Measurements from ENCODE around the gene ZDHHC19. TPM values are rescaled to one million over a fixed set of nuclear protein-coding genes. Genes with fewer than 3 reads are reported as not detected.

Gene ZDHHC19
- total RNA-seq, 4 donors from 2014 or later, result not detected

GRCh38 chr3:196177967-196178366, 33.2 kb downstream of the ZDHHC19 start:
- in situ Hi-C loops (cut with MboI; ENCODE audit: low sequenced_read_pairs in 4 of 4) (no loop called here), intact Hi-C loops (cut with DNase I; ENCODE audit: low total_unique reads) (loop anchor here (5.0 kb wide), 1 partner anchor 61 kb away; no protein-coding TSS in a partner anchor)
- H3K36me3 ChIP-seq, result no peaks in the 10 kb centered on the region
- ATAC-seq (no peak), DNase-seq (no peak)
- peaks cover 20 to 28% of the 10 kb centered on the region in 2 donors for H3K4me1 ChIP-seq
- TF ChIP-seq POLR2A (IDR thresholded peaks at IDR 0.05) (no peak), CTCF (IDR thresholded peaks at IDR 0.05 in 4 of 5, conservative IDR thresholded peaks at IDR 0.05 in 1 of 5) (no peak)
- H3K9me3 ChIP-seq, result no peaks in the 10 kb centered on the region
- no peak overlapping the region for H3K27ac ChIP-seq
- H3K27me3 ChIP-seq, result no peaks in the 10 kb centered on the region
- H3K4me3 ChIP-seq, result no peak overlapping the region

- no peaks in the 10 kb centered on the region for H3K9me3 ChIP-seq
- TF ChIP-seq CTCF (IDR thresholded peaks at IDR 0.05 in 4 of 5, conservative IDR thresholded peaks at IDR 0.05 in 1 of 5), result no peak
- TF ChIP-seq POLR2A (IDR thresholded peaks at IDR 0.05), result no peak
- H3K27ac ChIP-seq, result no peak overlapping the region
- intact Hi-C loops (cut with DNase I; ENCODE audit: low total_unique reads), result loop anchor here (5.0 kb wide), 1 partner anchor 60 kb away; no protein-coding TSS in a partner anchor
- in situ Hi-C loops (cut with MboI; ENCODE audit: low sequenced_read_pairs in 4 of 4), result no loop called here
- DNase-seq (no peak), ATAC-seq (no peak)
- peaks cover 20 to 28% of the 10 kb centered on the region in 2 donors for H3K4me1 ChIP-seq
- H3K27me3 ChIP-seq, result no peaks in the 10 kb centered on the region
- H3K4me3 ChIP-seq, result no peak overlapping the region
- H3K36me3 ChIP-seq, result no peaks in the 10 kb centered on the region
Observed at GRCh38 chr3:196177567-196177966, 33.6 kb downstream of the ZDHHC19 start.

- no peak overlapping the region for H3K27ac ChIP-seq
- peaks cover 20 to 28% of the 10 kb centered on the region in 2 donors for H3K4me1 ChIP-seq
- H3K4me3 ChIP-seq, result no peak overlapping the region
- TF ChIP-seq POLR2A (IDR thresholded peaks at IDR 0.05) (no peak), CTCF (IDR thresholded peaks at IDR 0.05 in 4 of 5, conservative IDR thresholded peaks at IDR 0.05 in 1 of 5) (no peak)
- intact Hi-C loops (cut with DNase I; ENCODE audit: low total_unique reads) (loop anchor here (5.0 kb wide), 1 partner anchor 58 kb away; no protein-coding TSS in a partner anchor), in situ Hi-C loops (cut with MboI; ENCODE audit: low sequenced_read_pairs in 4 of 4) (no loop called here)
- DNase-seq (no peak), ATAC-seq (no peak)
- H3K9me3 ChIP-seq, result no peaks in the 10 kb centered on the region
- H3K27me3 ChIP-seq, result no peaks in the 10 kb centered on the region
- no peaks in the 10 kb centered on the region for H3K36me3 ChIP-seq
Observed at GRCh38 chr3:196175722-196176121, 35.5 kb downstream of the ZDHHC19 start.

- DNase-seq (no peak), ATAC-seq (no peak)
- TF ChIP-seq CTCF (IDR thresholded peaks at IDR 0.05 in 4 of 5, conservative IDR thresholded peaks at IDR 0.05 in 1 of 5), result no peak
- no peak for TF ChIP-seq POLR2A (IDR thresholded peaks at IDR 0.05)
- intact Hi-C loops (cut with DNase I; ENCODE audit: low total_unique reads) (loop anchor here (5.0 kb wide), 1 partner anchor 58 kb away; no protein-coding TSS in a partner anchor), in situ Hi-C loops (cut with MboI; ENCODE audit: low sequenced_read_pairs in 4 of 4) (no loop called here)
- Histone ChIP-seq H3K4me3 (no peak overlapping the region), H3K4me1 (peaks cover 20 to 28% of the 10 kb centered on the region in 2 donors), H3K36me3 (no peaks in the 10 kb centered on the region), H3K9me3 (no peaks in the 10 kb centered on the region), H3K27ac (no peak overlapping the region), H3K27me3 (no peaks in the 10 kb centered on the region)
Observed at GRCh38 chr3:196175116-196175625, 36.0 kb downstream of the ZDHHC19 start.
